ENCODE results near the gene GNAL.

Gene GNAL

DNA sequence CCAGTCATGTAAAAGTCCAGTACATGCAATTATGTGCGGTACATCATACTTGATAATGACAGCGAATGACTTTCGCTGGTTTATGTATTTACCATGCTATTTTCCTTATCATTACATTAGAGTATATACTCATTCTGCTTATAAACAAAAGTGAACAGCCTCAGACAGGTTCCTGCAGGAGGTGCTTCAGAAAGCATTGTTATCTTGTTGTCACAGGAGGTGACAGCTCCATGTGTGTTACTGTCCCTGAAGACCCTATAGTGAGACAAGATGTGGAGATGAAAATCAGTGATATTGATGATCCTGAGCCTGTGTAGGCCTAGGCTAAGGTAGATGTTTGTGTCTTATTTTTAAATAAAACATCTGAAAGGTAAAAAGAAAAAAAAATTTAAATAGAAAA is 234.4 kb downstream of the GNAL start:
- TF ChIP-seq JUND (IDR thresholded peaks at IDR 0.05; ENCODE audit: low read depth), result no peak
- in situ Hi-C loops (cut with HindIII; ENCODE audit: low pct_unique_long_range_greater_than_20kb, low sequenced_read_pairs), result no loop called here
- DNase-seq (ENCODE audit: low read depth in 1 of 2, low spot score in 1 of 2), result no peak

DNA sequence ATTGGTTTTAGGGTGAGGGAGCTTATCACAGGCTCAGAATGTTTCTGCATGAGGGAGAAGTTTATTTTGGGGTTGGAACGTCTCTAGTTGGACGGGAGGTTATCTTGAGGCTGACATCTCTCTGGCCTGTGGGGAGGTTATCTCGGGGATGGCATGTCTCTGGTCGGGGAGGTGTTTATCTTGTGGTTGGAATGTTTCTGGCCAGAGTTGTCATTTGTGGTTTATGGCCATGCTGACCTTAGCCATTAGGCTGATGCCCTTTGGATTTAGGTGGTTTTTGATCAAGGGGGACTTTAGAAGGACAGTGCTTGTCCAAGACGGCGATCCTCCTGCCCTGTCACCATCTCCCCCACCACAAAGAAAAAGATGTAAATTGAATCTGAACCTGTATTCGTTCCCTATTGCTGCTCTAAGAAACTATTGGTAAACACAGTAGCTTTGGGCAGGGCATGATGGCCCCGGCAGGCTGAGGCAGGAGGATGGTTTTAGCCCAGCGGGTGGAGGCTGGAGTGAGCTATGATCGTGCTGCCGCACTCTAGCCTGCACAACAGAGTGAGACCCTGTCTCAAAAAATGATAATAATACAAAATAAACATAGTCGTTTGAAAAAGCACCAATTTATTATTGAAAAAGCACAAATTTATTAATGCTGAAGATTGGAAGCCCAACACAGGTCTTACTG is 236.9 kb downstream of the GNAL start:
- in situ Hi-C loops (cut with HindIII; ENCODE audit: low pct_unique_long_range_greater_than_20kb, low sequenced_read_pairs), result no loop called here
- DNase-seq (ENCODE audit: low read depth in 1 of 2, low spot score in 1 of 2), result no peak
- TF ChIP-seq JUND (IDR thresholded peaks at IDR 0.05; ENCODE audit: low read depth), result no peak

DNA sequence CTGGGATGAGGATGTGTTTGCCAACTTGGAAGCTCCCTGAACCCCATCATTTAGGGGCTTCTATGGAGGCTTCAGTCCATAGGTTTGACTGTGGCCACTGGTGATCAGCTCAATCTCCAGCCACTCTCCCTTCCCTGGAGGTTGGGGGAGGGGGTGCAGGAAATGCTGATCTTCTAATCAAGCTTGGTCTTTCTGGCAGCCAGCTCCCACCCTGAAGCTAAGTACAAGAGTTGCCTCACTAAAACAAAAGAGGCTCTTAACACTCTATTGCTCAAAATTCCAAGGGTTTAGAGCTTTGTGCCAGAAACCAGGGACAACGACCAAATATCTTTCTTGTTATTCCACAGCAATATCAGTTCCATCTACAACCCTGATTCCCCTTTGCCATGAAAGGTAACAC is 238.4 kb downstream of the GNAL start:
- no peak for TF ChIP-seq JUND (IDR thresholded peaks at IDR 0.05; ENCODE audit: low read depth)
- in situ Hi-C loops (cut with HindIII; ENCODE audit: low pct_unique_long_range_greater_than_20kb, low sequenced_read_pairs), result no loop called here
- DNase-seq (ENCODE audit: low read depth in 1 of 2, low spot score in 1 of 2), result no peak

DNA sequence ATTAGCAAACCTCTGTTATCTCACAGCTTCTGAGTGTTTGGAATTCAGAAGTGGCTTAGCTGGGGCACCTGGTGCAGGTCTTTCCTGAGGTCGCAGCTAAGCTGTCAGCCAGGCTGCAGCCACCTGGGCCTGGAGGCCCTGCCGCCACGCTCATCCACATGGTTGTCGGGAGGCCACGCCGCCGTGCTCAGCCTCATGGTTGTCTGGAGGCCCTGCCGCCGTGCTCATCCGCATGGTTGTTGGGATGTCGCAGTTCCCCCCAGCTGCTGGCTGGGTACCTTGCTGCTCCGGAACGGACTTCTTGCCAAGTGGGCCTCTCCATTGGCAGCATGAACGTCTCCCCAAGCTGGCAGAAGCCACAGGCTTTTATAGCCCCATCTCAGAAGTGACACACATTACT is 243.3 kb downstream of the GNAL start:
- no peak for DNase-seq (ENCODE audit: low read depth in 1 of 2, low spot score in 1 of 2)
- TF ChIP-seq JUND (IDR thresholded peaks at IDR 0.05; ENCODE audit: low read depth), result no peak
- in situ Hi-C loops (cut with HindIII; ENCODE audit: low pct_unique_long_range_greater_than_20kb, low sequenced_read_pairs), result no loop called here

Data from T47D (cell line).